NB4 (cell line): Measurements from ENCODE around the gene ELP6.

Source experiments
- MYC ChIP-seq: IDR thresholded peaks from 2 replicates; pipeline ENCODE4 v1.6.1; 2011; ENCODE audit warnings: low read depth, low read length
- POLR2A ChIP-seq: IDR thresholded peaks from 2 replicates; pipeline ENCODE4 v1.6.1; 2011; ENCODE audit warnings: mild to moderate bottlenecking; ENCODE audit not compliant: insufficient read length; ENCODE audit errors: extremely low read depth
- TF ChIP-seq, protein P1 (sequence below): IDR thresholded peaks from one replicate; pipeline ENCODE4 v1.5.1; 2012; ENCODE audit warnings: low read depth, low read length

DNA sequence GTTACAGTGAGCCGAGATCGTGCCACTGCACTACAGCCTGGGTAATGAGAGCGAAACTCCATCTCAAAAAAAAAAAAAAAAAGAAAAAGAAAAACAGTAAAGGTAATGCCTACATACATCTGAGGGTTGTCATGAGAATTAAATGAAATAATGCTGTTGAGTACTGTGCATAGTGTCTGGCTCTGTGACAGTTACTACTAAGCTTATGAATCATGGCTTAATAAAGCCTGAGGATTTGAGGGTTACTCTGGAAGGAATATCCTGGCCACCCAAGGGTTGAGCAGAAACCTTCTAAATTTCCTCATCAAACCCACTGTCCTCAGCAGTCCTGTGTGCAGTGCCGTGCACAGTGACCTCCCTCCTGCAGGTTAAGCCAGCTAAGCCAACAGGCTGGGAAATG lies 26.8 kb upstream of the ELP6 start:
- TF ChIP-seq, protein P1, sequence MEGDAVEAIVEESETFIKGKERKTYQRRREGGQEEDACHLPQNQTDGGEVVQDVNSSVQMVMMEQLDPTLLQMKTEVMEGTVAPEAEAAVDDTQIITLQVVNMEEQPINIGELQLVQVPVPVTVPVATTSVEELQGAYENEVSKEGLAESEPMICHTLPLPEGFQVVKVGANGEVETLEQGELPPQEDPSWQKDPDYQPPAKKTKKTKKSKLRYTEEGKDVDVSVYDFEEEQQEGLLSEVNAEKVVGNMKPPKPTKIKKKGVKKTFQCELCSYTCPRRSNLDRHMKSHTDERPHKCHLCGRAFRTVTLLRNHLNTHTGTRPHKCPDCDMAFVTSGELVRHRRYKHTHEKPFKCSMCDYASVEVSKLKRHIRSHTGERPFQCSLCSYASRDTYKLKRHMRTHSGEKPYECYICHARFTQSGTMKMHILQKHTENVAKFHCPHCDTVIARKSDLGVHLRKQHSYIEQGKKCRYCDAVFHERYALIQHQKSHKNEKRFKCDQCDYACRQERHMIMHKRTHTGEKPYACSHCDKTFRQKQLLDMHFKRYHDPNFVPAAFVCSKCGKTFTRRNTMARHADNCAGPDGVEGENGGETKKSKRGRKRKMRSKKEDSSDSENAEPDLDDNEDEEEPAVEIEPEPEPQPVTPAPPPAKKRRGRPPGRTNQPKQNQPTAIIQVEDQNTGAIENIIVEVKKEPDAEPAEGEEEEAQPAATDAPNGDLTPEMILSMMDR: no peak
- no peak for TF ChIP-seq POLR2A
- no peak for TF ChIP-seq MYC
